HepG2 (cell line): ENCODE results near the gene RCN1. TPM values are rescaled to one million over a fixed set of nuclear protein-coding genes. Genes with fewer than 3 reads are reported as not detected.

Experiments used
- ATF3 ChIP-seq: sonication (generic); formaldehyde crosslinking; IDR thresholded peaks from 2 replicates; pipeline ENCODE4 v1.4.0; 2020; ENCODE audit warnings: missing genetic modification reagents
- ATM ChIP-seq: fragments of 450-650 bp; IDR thresholded peaks from 2 replicates; pipeline ENCODE4 v1.7.1; 2017; ENCODE audit warnings: mild to moderate bottlenecking, borderline replicate concordance
- CEBPG ChIP-seq: IDR thresholded peaks from 2 replicates; pipeline ENCODE4 v1.6.1; 2016
- CREB1 ChIP-seq, 2 experiments: fragments of 450-650 bp in 1 of 2; IDR thresholded peaks; 2 replicates each; pipeline ENCODE4 v1.6.1; 2016 to 2017; ENCODE audit warnings: control low read depth in 1 of 2, mild to moderate bottlenecking in 1 of 2, missing compliant biosample characterization in 1 of 2, missing genetic modification characterization in 1 of 2
- EP300 ChIP-seq, 3 experiments: sonication (generic) in 1 of 3; formaldehyde crosslinking in 1 of 3; IDR thresholded peaks; 2 replicates each; pipeline versions ENCODE4 v1.5.1 to v1.6.1; 2011 to 2020; ENCODE audit warnings: low read depth in 2 of 3, low read length in 2 of 3, borderline replicate concordance in 1 of 3, improper control_type of control experiment in 1 of 3, mild to moderate bottlenecking in 1 of 3, missing genetic modification reagents in 1 of 3, moderate library complexity in 1 of 3
- ETV5 ChIP-seq: IDR thresholded peaks from 2 replicates; pipeline ENCODE4 v1.6.1; 2018; ENCODE audit warnings: missing biosample characterization, missing genetic modification reagents, inconsistent platforms, borderline replicate concordance
- ETV6 ChIP-seq: sonication (generic); formaldehyde crosslinking; conservative IDR thresholded peaks from 2 replicates; pipeline ENCODE4 v1.4.0; 2020; ENCODE audit warnings: missing genetic modification reagents
- FOSL1 ChIP-seq: sonication (generic); formaldehyde crosslinking; IDR thresholded peaks from 2 replicates; pipeline ENCODE4 v1.9.0; 2021; ENCODE audit warnings: missing genetic modification reagents, borderline replicate concordance
- FOXA3 ChIP-seq: IDR thresholded peaks from 2 replicates; pipeline ENCODE4 v1.6.1; 2016; ENCODE audit warnings: missing genetic modification reagents, missing compliant biosample characterization
- FOXK2 ChIP-seq: fragments of 450-650 bp; IDR thresholded peaks from 2 replicates; pipeline ENCODE4 v1.6.1; 2016
- GMEB1 ChIP-seq: sonication (generic); formaldehyde crosslinking; IDR thresholded peaks from 2 replicates; pipeline ENCODE4 v1.5.1; 2020; ENCODE audit warnings: missing genetic modification reagents, mild to moderate bottlenecking, borderline replicate concordance
- HNF4A ChIP-seq: sonication (generic); formaldehyde crosslinking; IDR thresholded peaks from 2 replicates; pipeline ENCODE4 v1.4.0; 2020; ENCODE audit warnings: missing genetic modification reagents
- HNRNPLL ChIP-seq: fragments of 200-400 bp; formaldehyde crosslinking; IDR thresholded peaks from 2 replicates; pipeline ENCODE4 v1.6.1; 2017; ENCODE audit warnings: mild to moderate bottlenecking, low read depth, low read length; ENCODE audit not compliant: poor library complexity, severe bottlenecking
- KLF11 ChIP-seq: IDR thresholded peaks from 2 replicates; pipeline ENCODE4 v1.6.1; 2016; ENCODE audit warnings: missing compliant biosample characterization
- MAFF ChIP-seq: IDR thresholded peaks from 2 replicates; pipeline ENCODE4 v1.6.1; 2011; ENCODE audit warnings: low read depth, low read length, improper control_type of control experiment
- MXD3 ChIP-seq: IDR thresholded peaks from 2 replicates; pipeline ENCODE4 v1.6.1; 2016; ENCODE audit warnings: mild to moderate bottlenecking, missing biosample characterization, missing genetic modification reagents
- POLR2A ChIP-seq, 2 experiments: IDR thresholded peaks; 2 replicates each; pipeline ENCODE4 v1.6.1; 2011; ENCODE audit warnings: low read depth in 2 of 2, low read length in 2 of 2, mild to moderate bottlenecking in 1 of 2, moderate library complexity in 1 of 2; ENCODE audit not compliant: insufficient read depth in 1 of 2
- RBM22 ChIP-seq: fragments of 200-400 bp; formaldehyde crosslinking; optimal IDR thresholded peaks from 2 replicates; pipeline ENCODE3; 2017; ENCODE audit warnings: mild to moderate bottlenecking, low read length, moderate library complexity
- RCOR2 ChIP-seq: IDR thresholded peaks from 2 replicates; pipeline ENCODE4 v1.6.1; 2016; ENCODE audit warnings: missing biosample characterization, missing genetic modification reagents
- SAP130 ChIP-seq: IDR thresholded peaks from 2 replicates; pipeline ENCODE4 v1.6.1; 2016; ENCODE audit warnings: low read depth
- SMARCE1 ChIP-seq: fragments of 450-650 bp; IDR thresholded peaks from 2 replicates; pipeline ENCODE4 v1.6.1; 2017; ENCODE audit warnings: borderline replicate concordance
- TARDBP ChIP-seq: sonication (generic); formaldehyde crosslinking; IDR thresholded peaks from 2 replicates; pipeline ENCODE4 v1.8.0; 2022; ENCODE audit warnings: mild to moderate bottlenecking, missing genetic modification reagents
- XRCC5 ChIP-seq: fragments of 200-400 bp; formaldehyde crosslinking; optimal IDR thresholded peaks from 2 replicates; pipeline ENCODE3; 2017; ENCODE audit warnings: mild to moderate bottlenecking, low read length
- ZNF12 ChIP-seq: sonication (generic); formaldehyde crosslinking; IDR thresholded peaks from 2 replicates; pipeline ENCODE4 v1.5.0; 2020; ENCODE audit warnings: missing genetic modification reagents
- ZNF331 ChIP-seq: sonication (generic); formaldehyde crosslinking; IDR thresholded peaks from 2 replicates; pipeline ENCODE4 v1.4.0; 2020; ENCODE audit warnings: missing genetic modification reagents
- ZNF335 ChIP-seq: sonication (generic); formaldehyde crosslinking; IDR thresholded peaks from 2 replicates; pipeline ENCODE4 v1.4.0; 2020; ENCODE audit warnings: missing genetic modification reagents
- polyA plus RNA-seq, 8 experiments: library from polyadenylated mRNA; depleted of rRNA in 3 of 8; stranded (reverse) in 7 of 8; unstranded in 1 of 8; fragments of >200 nt; fragmentation: Illumina TruSeq in 4 of 8; extraction: Trizol in 4 of 8; gene quantifications; 2 replicates each; pipeline versions ENCODE4 v1.2.1 to v1.2.3, GENCODE V29; 2011 to 2016; ENCODE audit warnings: low read depth in 4 of 8, missing spikeins in 1 of 8, mixed read lengths in 1 of 8; ENCODE audit not compliant: insufficient read depth in 1 of 8
- total RNA-seq, 5 experiments: library from RNA; depleted of rRNA; stranded (reverse); fragments of >200 nt; fragmentation: Illumina TruSeq; extraction: Trizol; gene quantifications; 2 replicates each; pipeline ENCODE4 v1.2.3, GENCODE V29; 2016; ENCODE audit warnings: low read depth in 1 of 5
- TF ChIP-seq, protein P1 (sequence below): sonication (generic); formaldehyde crosslinking; IDR thresholded peaks from 2 replicates; pipeline ENCODE4 v1.4.0; 2020; ENCODE audit warnings: missing genetic modification reagents, borderline replicate concordance

Gene RCN1
- total and polyA plus RNA-seq, 2 of the 13 experiments (the other 11 are each of a cell fraction or from before 2014, with no cell fraction given): 22.0 to 28.5 TPM

- TF ChIP-seq, protein P1, sequence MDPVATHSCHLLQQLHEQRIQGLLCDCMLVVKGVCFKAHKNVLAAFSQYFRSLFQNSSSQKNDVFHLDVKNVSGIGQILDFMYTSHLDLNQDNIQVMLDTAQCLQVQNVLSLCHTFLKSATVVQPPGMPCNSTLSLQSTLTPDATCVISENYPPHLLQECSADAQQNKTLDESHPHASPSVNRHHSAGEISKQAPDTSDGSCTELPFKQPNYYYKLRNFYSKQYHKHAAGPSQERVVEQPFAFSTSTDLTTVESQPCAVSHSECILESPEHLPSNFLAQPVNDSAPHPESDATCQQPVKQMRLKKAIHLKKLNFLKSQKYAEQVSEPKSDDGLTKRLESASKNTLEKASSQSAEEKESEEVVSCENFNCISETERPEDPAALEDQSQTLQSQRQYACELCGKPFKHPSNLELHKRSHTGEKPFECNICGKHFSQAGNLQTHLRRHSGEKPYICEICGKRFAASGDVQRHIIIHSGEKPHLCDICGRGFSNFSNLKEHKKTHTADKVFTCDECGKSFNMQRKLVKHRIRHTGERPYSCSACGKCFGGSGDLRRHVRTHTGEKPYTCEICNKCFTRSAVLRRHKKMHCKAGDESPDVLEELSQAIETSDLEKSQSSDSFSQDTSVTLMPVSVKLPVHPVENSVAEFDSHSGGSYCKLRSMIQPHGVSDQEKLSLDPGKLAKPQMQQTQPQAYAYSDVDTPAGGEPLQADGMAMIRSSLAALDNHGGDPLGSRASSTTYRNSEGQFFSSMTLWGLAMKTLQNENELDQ: no peak
- TF ChIP-seq TARDBP (CRISPR knock-in tag): no peak
- peak; percentile 40; the same call in 1 of the 2 replicates for TF ChIP-seq RCOR2 (CRISPR knock-in tag)
- TF ChIP-seq SAP130 (CRISPR knock-in tag): peak; percentile 19; the same call in 1 of the 2 replicates
- peak; percentile 21 for TF ChIP-seq XRCC5
- 0 out of 2 replicates have a peak, but pooled peaks have one; percentile 34 for TF ChIP-seq FOXA3 (CRISPR knock-in tag)
- peak; percentile 27; the same call in 1 of the 2 replicates for TF ChIP-seq ETV5 (CRISPR knock-in tag)
- TF ChIP-seq ZNF12 (CRISPR knock-in tag): no peak
- TF ChIP-seq FOSL1 (CRISPR knock-in tag): peak; percentile 93
- no peak for TF ChIP-seq MXD3 (CRISPR knock-in tag)
- no peak; the same call in 1 of the 2 replicates for TF ChIP-seq CREB1 (IDR thresholded peaks at IDR 0.05)
- no peak for TF ChIP-seq CREB1 (CRISPR knock-in tag; IDR thresholded peaks at IDR 0.05)
- TF ChIP-seq CEBPG: peak; percentile 74
- TF ChIP-seq SMARCE1: no peak
- no peak for TF ChIP-seq FOXK2
- no peak for TF ChIP-seq ATM
- TF ChIP-seq ATF3 (CRISPR knock-in tag): peak; percentile 90
- TF ChIP-seq ZNF331 (CRISPR knock-in tag): 0 out of 2 replicates have a peak, but pooled peaks have one; percentile 28
- no peak for TF ChIP-seq GMEB1 (CRISPR knock-in tag)
- no peak for TF ChIP-seq POLR2A (IDR thresholded peaks at IDR 0.05; ENCODE audit: insufficient read depth in 1 of 2, low read depth in 2 of 2, low read length in 2 of 2)
- peak in 1 of 2 experiments; percentile 58; a peak in 2 of 4 replicates for TF ChIP-seq EP300 (IDR thresholded peaks at IDR 0.05; ENCODE audit: low read depth in 2 of 2, low read length in 2 of 2)
- peak; percentile 45; the same call in 1 of the 2 replicates for TF ChIP-seq EP300 (CRISPR knock-in tag; IDR thresholded peaks at IDR 0.05; ENCODE audit: borderline replicate concordance)
- no peak for TF ChIP-seq ETV6 (CRISPR knock-in tag)
- TF ChIP-seq RBM22: no peak
- peak; percentile 29; the same call in 1 of the 2 replicates for TF ChIP-seq HNF4A (CRISPR knock-in tag)
- no peak for TF ChIP-seq HNRNPLL
- TF ChIP-seq KLF11 (CRISPR knock-in tag): no peak
- no peak for TF ChIP-seq ZNF335 (CRISPR knock-in tag)
- no peak for TF ChIP-seq MAFF
These were observed 27.4 kb downstream of the RCN1 start (continued) for GRCh38 chr11:32118025-32118974.
